DOHH2 (cell line): ENCODE measurements around the gene TSPAN14.

Experiments
- CTCF ChIP-seq: fragments of 200-600 bp; sonication (generic); IDR thresholded peaks from one replicate; pipeline ENCODE4 v1.5.1; 2014; ENCODE audit warnings: antibody characterized with exemption, mild to moderate bottlenecking, low read depth, low read length; ENCODE audit not compliant: poor library complexity, severe bottlenecking
- EZH2phosphoT487 ChIP-seq: fragments of 200-600 bp; sonication (generic); IDR thresholded peaks from 2 replicates; pipeline ENCODE4 v1.6.1; 2017; ENCODE audit warnings: borderline replicate concordance, mild to moderate bottlenecking, antibody characterized with exemption, low read length, moderate library complexity, mixed read lengths

GRCh38 chr10:80415734-80416478 lies 38.2 kb upstream of the TSPAN14 start:
- TF ChIP-seq CTCF (no peak), EZH2phosphoT487 (no peak)
